ENCODE measurements around the gene ZNF722. TPM values are rescaled to one million over a fixed set of nuclear protein-coding genes. Genes with fewer than 3 reads are reported as not detected.

Gene ZNF722
- polyA plus RNA-seq, 1 donor (not counting 4 experiments of a cell fraction or from before 2014, with no cell fraction given): not detected

DNA sequence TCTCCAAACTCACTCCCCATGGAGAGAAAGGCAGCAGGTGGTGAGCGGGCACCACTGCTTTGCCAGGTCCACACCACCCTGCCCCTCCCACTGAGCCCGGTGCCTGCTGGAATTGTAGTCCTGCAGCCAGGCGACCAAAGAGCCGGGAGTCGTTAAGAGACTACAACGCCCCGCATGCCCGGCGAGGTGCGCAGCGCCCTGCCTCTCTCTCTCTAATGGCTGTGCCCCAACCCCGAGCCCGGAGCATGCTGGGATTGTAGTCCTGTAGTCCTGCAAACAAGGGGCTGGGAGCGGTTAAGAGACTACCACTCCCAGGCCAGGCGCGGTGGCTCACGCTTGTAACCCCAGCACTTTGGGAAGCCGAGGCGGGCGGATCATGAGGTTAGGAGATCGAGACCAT is 38.4 kb downstream of the ZNF722 start:
- no peak overlapping the region for H3K4me3 ChIP-seq (ENCODE audit: control insufficient read depth in 2 of 3, extremely low read depth in 1 of 3, insufficient read depth in 2 of 3, low read depth in 1 of 3, low read length in 3 of 3)
- H3K27me3 ChIP-seq (ENCODE audit: control insufficient read depth, extremely low read depth, insufficient read depth, low read length): no peaks in the 10 kb centered on the region
- H3K27ac ChIP-seq (ENCODE audit: control insufficient read depth, insufficient read depth, low read length): no peak overlapping the region
- TF ChIP-seq, protein P1, sequence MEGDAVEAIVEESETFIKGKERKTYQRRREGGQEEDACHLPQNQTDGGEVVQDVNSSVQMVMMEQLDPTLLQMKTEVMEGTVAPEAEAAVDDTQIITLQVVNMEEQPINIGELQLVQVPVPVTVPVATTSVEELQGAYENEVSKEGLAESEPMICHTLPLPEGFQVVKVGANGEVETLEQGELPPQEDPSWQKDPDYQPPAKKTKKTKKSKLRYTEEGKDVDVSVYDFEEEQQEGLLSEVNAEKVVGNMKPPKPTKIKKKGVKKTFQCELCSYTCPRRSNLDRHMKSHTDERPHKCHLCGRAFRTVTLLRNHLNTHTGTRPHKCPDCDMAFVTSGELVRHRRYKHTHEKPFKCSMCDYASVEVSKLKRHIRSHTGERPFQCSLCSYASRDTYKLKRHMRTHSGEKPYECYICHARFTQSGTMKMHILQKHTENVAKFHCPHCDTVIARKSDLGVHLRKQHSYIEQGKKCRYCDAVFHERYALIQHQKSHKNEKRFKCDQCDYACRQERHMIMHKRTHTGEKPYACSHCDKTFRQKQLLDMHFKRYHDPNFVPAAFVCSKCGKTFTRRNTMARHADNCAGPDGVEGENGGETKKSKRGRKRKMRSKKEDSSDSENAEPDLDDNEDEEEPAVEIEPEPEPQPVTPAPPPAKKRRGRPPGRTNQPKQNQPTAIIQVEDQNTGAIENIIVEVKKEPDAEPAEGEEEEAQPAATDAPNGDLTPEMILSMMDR (optimal IDR thresholded peaks at IDR 0.05 in 1 of 3, IDR thresholded peaks at IDR 0.05 in 1 of 3, conservative IDR thresholded peaks at IDR 0.05 in 1 of 3; ENCODE audit: extremely low read depth in 1 of 3, insufficient read depth in 2 of 3, low read length in 3 of 3): no peak
- no peak for TF ChIP-seq EZH2 (IDR thresholded peaks at IDR 0.05; ENCODE audit: low read length)
- no peak for FAIRE-seq
- no peak overlapping the region for H3K9ac ChIP-seq (ENCODE audit: control insufficient read depth, extremely low read depth, insufficient read depth, low read length)
- no peak overlapping the region for H2AFZ ChIP-seq (ENCODE audit: control insufficient read depth, low read length)
- DNase-seq (ENCODE audit: low read depth, low spot score): no peak
- no peaks in the 10 kb centered on the region for H4K20me1 ChIP-seq (ENCODE audit: control insufficient read depth, extremely low read depth, insufficient read depth, low read length)
- no peaks in the 10 kb centered on the region for H3K9me1 ChIP-seq (ENCODE audit: control insufficient read depth, extremely low read depth, insufficient read depth, low read length)
- no peaks in the 10 kb centered on the region for H3K79me2 ChIP-seq (ENCODE audit: control insufficient read depth, insufficient read depth, low read length)
- no peaks in the 10 kb centered on the region for H3K36me3 ChIP-seq (ENCODE audit: control insufficient read depth in 2 of 2, extremely low read depth in 1 of 2, insufficient read depth in 2 of 2, low read length in 2 of 2)
- peaks cover 10% of the 10 kb centered on the region for H3K9me3 ChIP-seq (ENCODE audit: control insufficient read depth, low read depth, low read length)
- no peaks in the 10 kb centered on the region for H3K4me1 ChIP-seq (ENCODE audit: control insufficient read depth, extremely low read depth, insufficient read depth, low read length)
- no peak overlapping the region for H3K4me2 ChIP-seq (ENCODE audit: control insufficient read depth, extremely low read depth, insufficient read depth, low read depth, low read length)
- dilution Hi-C loops (cut with MboI; ENCODE audit: extremely low pct_ligation_motif_present, low sequenced_read_pairs): no loop called here

DNA sequence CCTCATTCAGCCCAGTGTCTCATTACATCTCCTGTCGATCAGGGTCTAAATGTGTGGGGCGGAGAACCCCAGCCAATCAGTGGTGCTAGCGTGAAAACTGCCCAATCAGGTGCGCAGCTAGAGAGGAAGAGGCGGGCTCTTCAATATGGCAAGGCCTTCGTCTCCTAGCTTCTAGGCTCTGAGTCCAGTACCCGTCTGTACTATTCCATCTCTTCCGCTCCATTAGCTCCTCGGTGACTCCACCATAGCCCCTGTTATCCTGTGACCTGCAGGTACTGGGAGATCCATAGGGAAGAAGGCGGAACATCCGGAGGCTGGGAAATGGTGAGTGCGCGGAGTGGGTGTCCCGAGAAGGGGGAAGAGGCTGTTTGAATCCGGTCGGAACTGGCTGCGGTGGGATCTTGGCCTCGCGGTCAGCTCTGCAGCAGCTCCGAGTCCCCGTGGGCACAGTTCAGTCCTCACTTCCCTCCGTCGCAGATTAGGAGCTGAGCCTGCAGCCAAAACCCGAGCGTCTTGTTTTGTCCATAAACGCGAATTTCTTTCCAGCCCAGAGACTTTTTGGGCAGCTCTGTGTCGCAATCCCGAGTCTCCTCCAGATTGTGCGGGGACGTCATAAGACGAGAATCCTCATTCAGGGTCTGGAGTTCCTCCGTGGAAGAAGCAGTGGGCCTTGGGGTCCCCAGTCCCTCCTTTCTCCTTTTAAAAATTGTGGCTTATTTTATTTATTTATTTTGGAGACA is 46.8 kb downstream of the ZNF722 start, which contains the start of gene ZNF727:
Gene ZNF727, plus strand, starts transcription at position 134 of the 740 bp plus-strand sequence. Its CDS starts 188 bp downstream, at position 322.
- Histone ChIP-seq H3K9me1 (ENCODE audit: control insufficient read depth, extremely low read depth, insufficient read depth, low read length) (no peaks in the 10 kb centered on the region), H3K4me2 (ENCODE audit: control insufficient read depth, extremely low read depth, insufficient read depth, low read depth, low read length) (no peak within 1 kb of the TSS), H4K20me1 (ENCODE audit: control insufficient read depth, extremely low read depth, insufficient read depth, low read length) (no peaks in the 10 kb centered on the region), H2AFZ (ENCODE audit: control insufficient read depth, low read length) (peak within 1 kb of the TSS; percentile 9), H3K36me3 (ENCODE audit: control insufficient read depth in 2 of 2, extremely low read depth in 1 of 2, insufficient read depth in 2 of 2, low read length in 2 of 2) (no peaks in the 10 kb centered on the region), H3K4me3 (ENCODE audit: control insufficient read depth in 2 of 3, extremely low read depth in 1 of 3, insufficient read depth in 2 of 3, low read depth in 1 of 3, low read length in 3 of 3) (no peak within 1 kb of the TSS), H3K9me3 (ENCODE audit: control insufficient read depth, low read depth, low read length) (peaks cover 2% of the 10 kb centered on the region), H3K79me2 (ENCODE audit: control insufficient read depth, insufficient read depth, low read length) (no peaks in the 10 kb centered on the region), H3K27ac (ENCODE audit: control insufficient read depth, insufficient read depth, low read length) (no peak within 1 kb of the TSS), H3K27me3 (ENCODE audit: control insufficient read depth, extremely low read depth, insufficient read depth, low read length) (no peaks in the 10 kb centered on the region), H3K9ac (ENCODE audit: control insufficient read depth, extremely low read depth, insufficient read depth, low read length) (no peak within 1 kb of the TSS), H3K4me1 (ENCODE audit: control insufficient read depth, extremely low read depth, insufficient read depth, low read length) (no peaks in the 10 kb centered on the region)
- no peak for FAIRE-seq
- dilution Hi-C loops (cut with MboI; ENCODE audit: extremely low pct_ligation_motif_present, low sequenced_read_pairs): no loop called here
- TF ChIP-seq, protein P1 (optimal IDR thresholded peaks at IDR 0.05 in 1 of 3, IDR thresholded peaks at IDR 0.05 in 1 of 3, conservative IDR thresholded peaks at IDR 0.05 in 1 of 3; ENCODE audit: extremely low read depth in 1 of 3, insufficient read depth in 2 of 3, low read length in 3 of 3): no peak
- TF ChIP-seq EZH2 (IDR thresholded peaks at IDR 0.05; ENCODE audit: low read length): no peak
- DNase-seq (ENCODE audit: low read depth, low spot score): no peak
